K562 (cell line): Measurements from ENCODE around the gene EGR1. TPM values are rescaled to one million over a fixed set of nuclear protein-coding genes. Genes with fewer than 3 reads are reported as not detected.

Experiments used
- ATAC-seq: fragments of 200-7000 bp; cut with Tn5 transposase; 3 replicates; pipeline ENCODE4 v1.9.1; 2020; ENCODE audit warnings: moderate library complexity
- BruUV-seq: library from RNA; stranded (reverse); fragments of 400-500 nt; replicated peaks from 2 replicates; lab custom pipeline; 2021; lab: Mats Ljungman, UMichigan
- CTCF ChIA-PET: fragments of 300-600 bp; formaldehyde crosslinking; extraction: SDS; loops from one replicate; lab custom pipeline; 2021; ENCODE audit warnings: low intra/inter-chr PET ratio; lab: Yijun Ruan, JAX
- POLR2A ChIA-PET: fragments of 300-600, 350-650 bp; sonication (Branson Sonifier 250); formaldehyde crosslinking; extraction: SDS; loops from one replicate; lab custom pipeline; 2021; ENCODE audit warnings: antibody characterized with exemption, inconsistent platforms; lab: Yijun Ruan, JAX
- DNase-seq, 4 experiments: peaks; one replicate each; pipeline versions ENCODE4 v3.0.0 to v3.0.0-alpha.2; 2011 to 2018; ENCODE audit warnings: low spot score in 3 of 4, mixed read lengths in 3 of 4; ENCODE audit errors: extremely low read depth in 1 of 4
- FAIRE-seq: peaks from 2 replicates; lab custom pipeline; 2011; peaks lifted over from hg19 to GRCh38; lab: Jason Lieb, UNC
- H2AFZ ChIP-seq: 2 replicates; pipeline ENCODE4 v1.6.0; 2011; ENCODE audit warnings: low read depth, low read length, control low read depth, inconsistent platforms
- H3K27ac ChIP-seq: fragments of 200-600 bp; 3 replicates; pipeline ENCODE4 v1.8.0; 2011; ENCODE audit warnings: low read depth, mild to moderate bottlenecking, control low read depth, inconsistent platforms, low read length, moderate library complexity, mixed read lengths; ENCODE audit errors: extremely low read depth
- H3K27me3 ChIP-seq, 2 experiments: fragments of 300-600 bp in 1 of 2; 2 replicates in 1 of 2; 3 replicates in 1 of 2; pipeline versions ENCODE4 v1.6.0 to v1.8.0; 2011; ENCODE audit warnings: inconsistent platforms in 2 of 2, low read length in 2 of 2, mild to moderate bottlenecking in 1 of 2, mixed read lengths in 1 of 2, moderate library complexity in 1 of 2; ENCODE audit not compliant: control insufficient read depth in 2 of 2, insufficient read depth in 2 of 2
- H3K36me3 ChIP-seq: fragments of 300-600 bp; 3 replicates; pipeline ENCODE4 v1.8.0; 2011; ENCODE audit warnings: mild to moderate bottlenecking, low read length, inconsistent platforms; ENCODE audit not compliant: control insufficient read depth, insufficient read depth
- H3K4me1 ChIP-seq, 2 experiments: fragments of 200-600 bp in 1 of 2; replicated peaks in 1 of 2; 2 replicates in 1 of 2; 3 replicates in 1 of 2; pipeline versions ENCODE4 v1.5.1 to v1.8.0; 2011; ENCODE audit warnings: inconsistent platforms in 2 of 2, low read length in 2 of 2, mild to moderate bottlenecking in 1 of 2, mixed read lengths in 1 of 2, moderate library complexity in 1 of 2; ENCODE audit not compliant: control insufficient read depth in 2 of 2, insufficient read depth in 2 of 2
- H3K4me2 ChIP-seq: 2 replicates; pipeline ENCODE4 v1.6.1; 2011; ENCODE audit warnings: low read length, control low read depth, inconsistent platforms, mixed read lengths; ENCODE audit not compliant: insufficient read depth
- H3K4me3 ChIP-seq: fragments of 200-600 bp; sonication (generic), shearing (Covaris generic); 2 replicates; pipeline ENCODE4 v1.5.1; 2016; ENCODE audit warnings: control low read depth, inconsistent platforms
- H3K79me2 ChIP-seq: fragments of 200-600 bp; 3 replicates; pipeline ENCODE4 v1.8.0; 2011; ENCODE audit warnings: low read length, inconsistent platforms; ENCODE audit not compliant: control insufficient read depth, insufficient read depth
- H3K9ac ChIP-seq, 2 experiments: 2 replicates each; pipeline versions ENCODE4 v1.6.0 to v1.6.1; 2011; ENCODE audit warnings: low read depth in 2 of 2, low read length in 2 of 2, control low read depth in 1 of 2, inconsistent platforms in 1 of 2, mild to moderate bottlenecking in 1 of 2, mixed read lengths in 1 of 2; ENCODE audit not compliant: insufficient read depth in 1 of 2
- H3K9me1 ChIP-seq: one replicate; pipeline ENCODE4 v1.6.0; 2011; ENCODE audit warnings: inconsistent platforms, mild to moderate bottlenecking, low read length, moderate library complexity; ENCODE audit not compliant: control insufficient read depth, insufficient read depth
- H3K9me3 ChIP-seq: replicated peaks from 2 replicates; pipeline ENCODE4 v1.5.1; 2011; ENCODE audit warnings: low read depth, low read length, inconsistent platforms; ENCODE audit not compliant: control insufficient read depth, insufficient read depth
- H4K20me1 ChIP-seq: replicated peaks from 2 replicates; pipeline ENCODE4 v1.6.1; 2011; ENCODE audit warnings: low read length, inconsistent platforms, mixed read lengths; ENCODE audit not compliant: control insufficient read depth, insufficient read depth
- CXXC5 ChIP-seq: fragments of 250-450 bp; sonication (Bioruptor Pico); IDR thresholded peaks from 2 replicates; pipeline ENCODE4 v1.8.0; 2022; ENCODE audit warnings: inconsistent platforms, mild to moderate bottlenecking, moderate library complexity
- GMEB1 ChIP-seq: fragments of 250-450 bp; sonication (Bioruptor Pico); IDR thresholded peaks from 2 replicates; pipeline ENCODE4 v1.4.0; 2020; ENCODE audit warnings: mild to moderate bottlenecking
- HIVEP1 ChIP-seq: fragments of 250-450 bp; sonication (Bioruptor Pico); IDR thresholded peaks from 2 replicates; pipeline ENCODE4 v1.4.0; 2020; ENCODE audit warnings: mild to moderate bottlenecking
- IFI16 ChIP-seq: fragments of 250-450 bp; sonication (Bioruptor Pico); IDR thresholded peaks from 2 replicates; pipeline ENCODE4 v2.1.2; 2022; ENCODE audit warnings: mild to moderate bottlenecking, inconsistent platforms
- LCOR ChIP-seq: sonication (generic); formaldehyde crosslinking; IDR thresholded peaks from 2 replicates; pipeline ENCODE4 v1.8.0; 2022; ENCODE audit warnings: mild to moderate bottlenecking, missing genetic modification reagents
- SMARCA4 ChIP-seq: fragments of 450-650 bp; IDR thresholded peaks from 2 replicates; pipeline ENCODE4 v1.6.1; 2016
- TOE1 ChIP-seq, 2 experiments: fragments of 450-650 bp in 1 of 2; sonication (generic) in 1 of 2; formaldehyde crosslinking in 1 of 2; IDR thresholded peaks; 2 replicates each; pipeline versions ENCODE4 v1.7.1 to v1.8.0; 2016 to 2022; ENCODE audit warnings: borderline replicate concordance in 2 of 2, mild to moderate bottlenecking in 2 of 2, antibody characterized with exemption in 1 of 2, inconsistent platforms in 1 of 2, low read depth in 1 of 2, missing genetic modification reagents in 1 of 2, moderate library complexity in 1 of 2
- USF2 ChIP-seq: sonication (generic); formaldehyde crosslinking; IDR thresholded peaks from 2 replicates; pipeline ENCODE4 v1.5.0; 2020; ENCODE audit warnings: missing genetic modification reagents
- WGBS: fragments of 100-300 bp; shearing (Covaris generic); methylation state at CpG from one replicate; pipeline ENCODE4 v1.1.6; 2016; ENCODE audit warnings: low coverage, mixed read lengths; ENCODE audit not compliant: insufficient coverage; ENCODE audit errors: missing lambda C conversion rate; 5-methylcytosine and 5-hydroxymethylcytosine counted together
- in situ Hi-C: fragments of 300-500 bp; cut with MboI; formaldehyde crosslinking; loops from 4 replicates; pipeline ENCODE4 v1.15.0; 2018; ENCODE audit warnings: inconsistent platforms, mixed read lengths
- intact Hi-C: fragments of 100-400 bp; cut with micrococcal nuclease; formaldehyde crosslinking; loops from 2 replicates; pipeline ENCODE4 v1.14.2; 2022
- polyA plus RNA-seq, 8 experiments: library from polyadenylated mRNA; depleted of rRNA in 4 of 8; stranded (reverse) in 5 of 8; unstranded in 3 of 8; fragments of >200 nt; fragmentation: Nextera tagmentation in 2 of 8; fragmentation: Illumina TruSeq in 1 of 8; extraction: Ambion mirVana in 2 of 8; extraction: Trizol in 1 of 8; gene quantifications; 2 replicates each; pipeline versions ENCODE4 v1.2.1 to v1.2.3, GENCODE V29; 2011 to 2014; ENCODE audit warnings: inconsistent platforms in 1 of 8, missing spikeins in 1 of 8
- total RNA-seq, 7 experiments: library from RNA; depleted of rRNA in 6 of 7; stranded (reverse); fragments of >200 nt in 6 of 7; fragmentation: Illumina TruSeq in 2 of 7; extraction: Trizol in 2 of 7; gene quantifications; 2 replicates each; pipeline versions ENCODE4 v1.2.1 to v1.2.3, GENCODE V29; 2011 to 2021; ENCODE audit warnings: low replicate concordance in 1 of 7

Gene EGR1
- total and polyA plus RNA-seq, 9 of the 15 experiments (the other 6 are each of a cell fraction or from before 2014, with no cell fraction given), result 1.3 to 132 (median 21.5) TPM

GRCh38 chr5:138460032-138460693 is 5.1 kb upstream of the EGR1 start (continued):
- TF ChIP-seq SMARCA4 (0 out of 2 replicates have a peak, but pooled peaks have one; percentile 38), TOE1 (IDR thresholded peaks at IDR 0.05; ENCODE audit: borderline replicate concordance) (no peak), TOE1 (CRISPR knock-in tag; IDR thresholded peaks at IDR 0.05; ENCODE audit: borderline replicate concordance, low read depth) (no peak)

- Histone ChIP-seq H3K27ac (no peak overlapping the region), H2AFZ (peak overlapping the region; percentile 20; the same call in 1 of the 2 replicates), H3K27me3 (no peaks in the 10 kb centered on the region), H3K36me3 (peaks cover 9% of the 10 kb centered on the region; the same call in 2 of the 3 replicates), H3K4me1 (peaks cover 21 to 56% of the 10 kb centered on the region in 2 experiments), H3K9me3 (no peaks in the 10 kb centered on the region), H3K4me2 (no peak overlapping the region), H3K4me3 (no peak overlapping the region), H3K9me1 (peaks cover 7% of the 10 kb centered on the region), H4K20me1 (peaks cover 11% of the 10 kb centered on the region), H3K79me2 (peaks cover 12% of the 10 kb centered on the region), H3K9ac (peak overlapping the region in 1 of 2 experiments; percentile 23; a peak in 1 of 4 replicates)
- TF ChIP-seq HIVEP1, result no peak
- 0 out of 2 replicates have a peak, but pooled peaks have one; percentile 25 for TF ChIP-seq LCOR
- TF ChIP-seq CXXC5 (CRISPR knock-in tag), result no peak
- no peak for TF ChIP-seq IFI16 (CRISPR knock-in tag)
- TF ChIP-seq USF2, result peak; percentile 44
- TF ChIP-seq GMEB1 (CRISPR knock-in tag), result no peak
- CTCF ChIA-PET, result no interaction called here
- WGBS, result 71% methylated on average over 11 of the region's 11 CpGs
- intact Hi-C loops, result no loop called here
- in situ Hi-C loops, result loop anchor here (5.0 kb wide), 1 partner anchor 41 kb away; no protein-coding TSS in a partner anchor
- POLR2A ChIA-PET, result interaction anchor here (0.5 to 2.2 kb wide), 11 partner anchors 11 to 1187 kb away, joined by 3 to 9 read pairs (median 3); partner anchors contain the start of genes CXXC5 and ETF1
- FAIRE-seq (no peak), ATAC-seq (no peak), DNase-seq (no peak)
- BruUV-seq, result no TSS peak
Measured at GRCh38 chr5:138461343-138462125, 3.7 kb upstream of the EGR1 start.
